H1 (cell line): ENCODE measurements around the gene HRH2. TPM values are rescaled to one million over a fixed set of nuclear protein-coding genes. Genes with fewer than 3 reads are reported as not detected.
A peak's percentile ranks its signal among the peaks of the same experiment; 100 is the strongest.

Source experiments
- CTCF ChIA-PET: fragments of 300-600 bp; sonication (Branson Sonifier 250); formaldehyde crosslinking; loops from one replicate; lab custom pipeline; 2021; ENCODE audit not compliant: partially characterized antibody; lab: Charles Lee
- POLR2A ChIA-PET: fragments of 300-600 bp; sonication (Branson Sonifier 250); formaldehyde crosslinking; loops from one replicate; lab custom pipeline; 2021; ENCODE audit warnings: inconsistent platforms; ENCODE audit not compliant: partially characterized antibody; lab: Charles Lee
- DNase-seq, 2 experiments: peaks; one replicate each; pipeline versions ENCODE4 v3.0.0 to v3.0.0-alpha.2; 2010 to 2022; ENCODE audit warnings: low spot score in 2 of 2, low read depth in 1 of 2, mixed read lengths in 1 of 2
- FAIRE-seq: peaks from 2 replicates; lab custom pipeline; 2011; peaks lifted over from hg19 to GRCh38; lab: Jason Lieb, UNC
- H2AFZ ChIP-seq: 2 replicates; pipeline ENCODE4 v1.8.1; 2012; ENCODE audit warnings: low read length, inconsistent platforms
- H2AK5ac ChIP-seq: 2 replicates; pipeline ENCODE4 v1.6.1; 2013; ENCODE audit warnings: low read depth, low read length
- H2BK120ac ChIP-seq: replicated peaks from 2 replicates; pipeline ENCODE3; 2013; ENCODE audit warnings: low read depth, low read length, inconsistent platforms
- H2BK12ac ChIP-seq: 2 replicates; pipeline ENCODE4 v1.6.1; 2013; ENCODE audit warnings: low read depth, low read length
- H2BK15ac ChIP-seq: 2 replicates; pipeline ENCODE4 v1.6.1; 2013; ENCODE audit warnings: low read length
- H2BK20ac ChIP-seq: 2 replicates; pipeline ENCODE4 v1.6.1; 2013; ENCODE audit warnings: low read length
- H2BK5ac ChIP-seq: 2 replicates; pipeline ENCODE4 v1.6.1; 2013; ENCODE audit warnings: low read depth, low read length
- H3K14ac ChIP-seq: 2 replicates; pipeline ENCODE4 v1.6.1; 2013; ENCODE audit warnings: inconsistent platforms; ENCODE audit not compliant: insufficient read length
- H3K18ac ChIP-seq: 2 replicates; pipeline ENCODE4 v1.6.1; 2013; ENCODE audit warnings: low read length; ENCODE audit errors: extremely low read depth
- H3K23ac ChIP-seq: 2 replicates; pipeline ENCODE4 v1.6.1; 2013; ENCODE audit warnings: inconsistent platforms; ENCODE audit not compliant: insufficient read length
- H3K23me2 ChIP-seq: 2 replicates; pipeline ENCODE4 v1.6.1; 2013; ENCODE audit warnings: low read depth, low read length
- H3K27ac ChIP-seq: 2 replicates; pipeline ENCODE4 v1.6.1; 2011; ENCODE audit warnings: low read depth, low read length, inconsistent platforms
- H3K27me3 ChIP-seq, 4 experiments: replicated peaks in 1 of 4; 1 replicate in 1 of 4; 2 replicates in 3 of 4; pipeline versions ENCODE4 v1.6.1 to v1.8.1; 2011 to 2013; ENCODE audit warnings: low read length in 3 of 4, mild to moderate bottlenecking in 3 of 4, inconsistent platforms in 2 of 4, mixed read lengths in 2 of 4, moderate library complexity in 1 of 4; ENCODE audit not compliant: control insufficient read depth in 3 of 4, insufficient read depth in 3 of 4; ENCODE audit errors: extremely low read depth in 1 of 4
- H3K36me3 ChIP-seq, 4 experiments: 2 replicates each; pipeline versions ENCODE4 v1.6.1 to v1.8.1; 2011 to 2013; ENCODE audit warnings: mild to moderate bottlenecking in 4 of 4, low read length in 3 of 4, moderate library complexity in 2 of 4, control low read depth in 1 of 4, inconsistent platforms in 1 of 4; ENCODE audit not compliant: insufficient read depth in 4 of 4, control insufficient read depth in 2 of 4
- H3K4ac ChIP-seq: replicated peaks from 2 replicates; pipeline ENCODE3; 2013; ENCODE audit warnings: low read length, low read depth, mixed read lengths, inconsistent platforms; ENCODE audit not compliant: insufficient read length
- H3K4me1 ChIP-seq, 4 experiments: replicated peaks in 1 of 4; 1 replicate in 1 of 4; 2 replicates in 3 of 4; pipeline versions ENCODE4 v1.6.1 to v1.8.1; 2011 to 2013; ENCODE audit warnings: low read length in 3 of 4, inconsistent platforms in 2 of 4, mixed read lengths in 1 of 4; ENCODE audit not compliant: insufficient read depth in 4 of 4, control insufficient read depth in 3 of 4
- H3K4me2 ChIP-seq, 2 experiments: 2 replicates each; pipeline versions ENCODE4 v1.6.1 to v1.8.1; 2011 to 2013; ENCODE audit warnings: low read depth in 2 of 2, low read length in 2 of 2, control low read depth in 1 of 2, inconsistent platforms in 1 of 2, mild to moderate bottlenecking in 1 of 2; ENCODE audit not compliant: insufficient read depth in 1 of 2
- H3K4me3 ChIP-seq, 4 experiments: fragments of 200-600, 300-600 bp in 1 of 4; sonication (generic), shearing (Covaris generic), sonication (Bioruptor Twin) in 1 of 4; 2 replicates each; pipeline versions ENCODE4 v1.5.1 to v1.8.1; 2011 to 2016; ENCODE audit warnings: low read length in 4 of 4, low read depth in 3 of 4, control low read depth in 2 of 4, inconsistent platforms in 2 of 4, mild to moderate bottlenecking in 2 of 4, mixed read lengths in 1 of 4, moderate library complexity in 1 of 4; ENCODE audit not compliant: insufficient read depth in 2 of 4; ENCODE audit errors: extremely low read depth in 1 of 4
- H3K56ac ChIP-seq: replicated peaks from 2 replicates; pipeline ENCODE3; 2013; ENCODE audit warnings: low read depth, mild to moderate bottlenecking, mixed read lengths, low read length, inconsistent platforms; ENCODE audit not compliant: insufficient read length
- H3K79me1 ChIP-seq: 2 replicates; pipeline ENCODE4 v1.6.1; 2013; ENCODE audit warnings: low read depth, low read length, control low read depth
- H3K79me2 ChIP-seq, 2 experiments: 2 replicates each; pipeline versions ENCODE4 v1.6.1 to v1.8.1; 2012 to 2013; ENCODE audit warnings: low read length in 2 of 2, mild to moderate bottlenecking in 2 of 2, inconsistent platforms in 1 of 2; ENCODE audit not compliant: insufficient read depth in 2 of 2, control insufficient read depth in 1 of 2
- H3K9ac ChIP-seq, 4 experiments: replicated peaks in 1 of 4; 1 replicate in 1 of 4; 2 replicates in 3 of 4; pipeline versions ENCODE4 v1.6.1 to v1.8.1; 2011 to 2013; ENCODE audit warnings: low read depth in 3 of 4, low read length in 3 of 4, control low read depth in 2 of 4, mild to moderate bottlenecking in 2 of 4, moderate library complexity in 2 of 4, inconsistent platforms in 1 of 4; ENCODE audit errors: extremely low read depth in 1 of 4
- H3K9me3 ChIP-seq, 2 experiments: 2 replicates each; pipeline versions ENCODE4 v1.6.1 to v1.8.1; 2012 to 2013; ENCODE audit warnings: mild to moderate bottlenecking in 2 of 2, moderate library complexity in 2 of 2, control low read depth in 1 of 2, inconsistent platforms in 1 of 2, low read depth in 1 of 2, low read length in 1 of 2, mixed read lengths in 1 of 2; ENCODE audit not compliant: insufficient read depth in 2 of 2
- H4K20me1 ChIP-seq, 2 experiments: replicated peaks in 1 of 2; 2 replicates each; pipeline versions ENCODE3 to v1.8.1; 2011 to 2013; ENCODE audit warnings: inconsistent platforms in 2 of 2, low read length in 2 of 2, mild to moderate bottlenecking in 1 of 2; ENCODE audit not compliant: insufficient read depth in 2 of 2, control insufficient read depth in 1 of 2
- H4K5ac ChIP-seq: 2 replicates; pipeline ENCODE4 v1.6.1; 2013; ENCODE audit warnings: low read length, low read depth, mixed read lengths, inconsistent platforms; ENCODE audit not compliant: insufficient read length
- H4K8ac ChIP-seq: 2 replicates; pipeline ENCODE4 v1.8.0; 2013; ENCODE audit warnings: mild to moderate bottlenecking, moderate library complexity, low read length, inconsistent platforms; ENCODE audit not compliant: insufficient read depth; ENCODE audit errors: extremely low read depth
- H4K91ac ChIP-seq: replicated peaks from 2 replicates; pipeline ENCODE3; 2013; ENCODE audit warnings: low read length, mixed read lengths, inconsistent platforms; ENCODE audit not compliant: insufficient read length
- CTBP2 ChIP-seq: IDR thresholded peaks from 2 replicates; pipeline ENCODE4 v1.7.0; 2011; ENCODE audit warnings: borderline replicate concordance, mild to moderate bottlenecking, moderate library complexity, mixed read lengths, low read length; ENCODE audit not compliant: insufficient read depth, insufficient read length
- FOSL1 ChIP-seq: IDR thresholded peaks from 2 replicates; pipeline ENCODE4 v1.6.1; 2011; ENCODE audit warnings: mild to moderate bottlenecking, low read depth, low read length, moderate library complexity; ENCODE audit not compliant: insufficient read depth
- GABPA ChIP-seq: IDR thresholded peaks from 2 replicates; pipeline ENCODE4 v1.6.1; 2011; ENCODE audit warnings: mild to moderate bottlenecking, low read length, moderate library complexity, borderline replicate concordance; ENCODE audit not compliant: insufficient read depth
- JUND ChIP-seq: IDR thresholded peaks from 2 replicates; pipeline ENCODE4 v1.6.1; 2011; ENCODE audit warnings: mild to moderate bottlenecking, improper control_type of control experiment, low read length
- RBBP5 ChIP-seq: IDR thresholded peaks from 2 replicates; pipeline ENCODE4 v1.7.1; 2012; ENCODE audit warnings: low read depth, mild to moderate bottlenecking, inconsistent platforms, low read length, moderate library complexity, borderline replicate concordance
- SAP30 ChIP-seq: fragments of 300-600 bp; sonication (generic); IDR thresholded peaks from 2 replicates; pipeline ENCODE4 v1.7.1; 2012; ENCODE audit warnings: low read length, moderate library complexity, mild to moderate bottlenecking, inconsistent platforms; ENCODE audit not compliant: insufficient read depth, insufficient replicate concordance
- SRF ChIP-seq: IDR thresholded peaks from 2 replicates; pipeline ENCODE4 v1.6.1; 2011; ENCODE audit warnings: mild to moderate bottlenecking, low read depth, low read length, moderate library complexity
- WGBS, 2 experiments: shearing (Covaris generic) in 1 of 2; methylation state at CpG; one replicate each; pipeline versions ENCODE4 v1.1.6 to v1.1.7; 2013 to 2015; ENCODE audit warnings: low lambda C conversion rate in 2 of 2, mixed read lengths in 2 of 2, inconsistent platforms in 1 of 2, low coverage in 1 of 2, missing lambda C conversion rate in 1 of 2; ENCODE audit not compliant: insufficient replicate concordance in 2 of 2, insufficient coverage in 1 of 2, insufficient read length in 1 of 2; ENCODE audit errors: extremely low coverage in 1 of 2, missing lambda C conversion rate in 1 of 2; 5-methylcytosine and 5-hydroxymethylcytosine counted together
- polyA plus RNA-seq, 7 experiments: library from polyadenylated mRNA; depleted of rRNA in 3 of 7; stranded (reverse) in 5 of 7; unstranded in 2 of 7; fragments of >200 nt in 5 of 7; fragments of 200-250 nt in 2 of 7; gene quantifications; 1 replicate in 5 of 7; 2 replicates in 1 of 7; 4 replicates in 1 of 7; pipeline versions ENCODE4 v1.2.1 to v1.2.3, GENCODE V29; 2011 to 2013; ENCODE audit warnings: missing spikeins in 2 of 7, mixed read lengths in 2 of 7
- total RNA-seq: library from RNA; stranded (reverse); fragmentation: NEBNext Ultra II Directional; extraction: Animal tissue kit (Norgen Biotek cat#: 25700); gene quantifications from 2 replicates; pipeline ENCODE4 v1.2.1, GENCODE V29; 2021

HRH2 gene
- total and polyA plus RNA-seq, 2 of the 8 experiments (the other 6 are each of a cell fraction or from before 2014, with no cell fraction given), result 7.8 to 8.1 TPM

DNA sequence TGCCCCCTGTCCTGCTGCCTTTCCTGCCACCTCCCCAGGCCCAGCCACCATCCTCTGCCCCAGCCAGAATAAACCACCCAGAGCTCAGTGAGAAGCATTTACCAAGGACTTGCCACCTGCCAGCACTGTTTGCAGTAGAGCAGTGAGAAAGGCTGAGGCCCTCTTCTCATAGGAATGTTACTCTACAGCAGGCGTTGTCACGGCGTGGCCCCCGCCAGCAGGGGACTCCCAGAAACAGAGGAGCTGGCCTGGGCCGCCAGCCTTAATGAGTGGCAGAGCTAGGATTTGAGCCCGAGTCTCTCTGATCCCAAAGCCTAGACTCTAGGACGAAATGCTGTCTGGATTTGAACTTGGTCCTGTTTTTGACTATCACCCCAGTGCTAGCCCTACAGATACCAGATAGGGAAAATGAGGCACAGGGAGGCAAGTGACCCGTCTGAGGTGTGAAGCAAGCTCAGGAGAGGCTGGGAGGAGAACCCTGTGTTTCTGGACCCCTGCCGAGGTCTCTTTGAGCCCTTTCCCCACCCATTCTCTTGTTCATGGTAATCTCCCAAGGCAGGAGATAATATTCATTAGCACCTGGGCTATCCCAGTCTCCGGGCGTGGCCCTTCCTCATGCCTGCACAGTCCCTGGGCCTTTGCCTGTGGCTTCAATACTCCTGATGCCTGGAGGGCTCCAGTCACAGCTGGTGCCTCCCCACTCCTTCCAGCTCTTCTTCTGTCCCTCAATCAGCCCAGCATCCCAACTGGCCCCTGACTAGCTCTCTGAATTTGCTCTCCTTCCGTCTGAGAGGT, 30.7 kb downstream of the HRH2 start:
- Histone ChIP-seq H2BK20ac (peak overlapping the region; percentile 67; the same call in 1 of the 2 replicates), H3K27ac (no peak overlapping the region), H3K4me3 (no peak overlapping the region), H3K27me3 (no peaks in the 10 kb centered on the region), H4K91ac (no peak overlapping the region), H2BK15ac (no peak overlapping the region), H3K79me1 (no peaks in the 10 kb centered on the region), H3K4ac (no peak overlapping the region), H3K23ac (no peak overlapping the region), H3K56ac (no peak overlapping the region), H4K5ac (no peak overlapping the region), H3K4me1 (peaks cover 0 to 8% (median 3%) of the 10 kb centered on the region in 4 experiments; a peak in 3 of 7 replicates), H3K4me2 (no peak overlapping the region), H3K23me2 (no peaks in the 10 kb centered on the region), H2BK120ac (no peak overlapping the region), H2BK5ac (no peak overlapping the region), H3K36me3 (peaks cover 0 to 4% (median under 1%) of the 10 kb centered on the region in 4 experiments; a peak in 1 of 8 replicates), H2BK12ac (no peak overlapping the region), H4K20me1 (peaks cover 0 to 3% of the 10 kb centered on the region in 2 experiments), H2AK5ac (no peak overlapping the region), H4K8ac (no peak overlapping the region), H3K18ac (no peak overlapping the region), H3K14ac (no peak overlapping the region), H2AFZ (no peak overlapping the region), H3K9me3 (no peaks in the 10 kb centered on the region), H3K79me2 (no peaks in the 10 kb centered on the region), H3K9ac (no peak overlapping the region)
- 88% methylated on average over 12 of the region's 12 CpGs; no CpG with 5 or more reads in 1 of the 2 experiments for WGBS, 2 experiments
- no peak for FAIRE-seq
- ChIA-PET CTCF (interaction anchor here (0.9 to 7.7 kb wide), 13 partner anchors 7 to 154 kb away, joined by 3 to 59 read pairs (median 4); no protein-coding TSS in a partner anchor), POLR2A (interaction anchor here (1.9 kb wide), 1 partner anchor 10 kb away, joined by 5 read pairs; no protein-coding TSS in a partner anchor)
- DNase-seq, result no peak
- TF ChIP-seq GABPA (no peak), SRF (no peak), CTBP2 (no peak), SAP30 (no peak), JUND (no peak), FOSL1 (no peak), RBBP5 (no peak)
